ENCODE results near the gene APBB2.

APBB2 gene

GRCh38 chr4:41041551-41041950 lies 172.8 kb downstream of the APBB2 start:
- no peak overlapping the region for H3K27ac ChIP-seq (ENCODE audit: low read depth, low read length, severe bottlenecking)
- H3K36me3 ChIP-seq (ENCODE audit: control insufficient read depth, insufficient read depth, low read length): no peaks in the 10 kb centered on the region
- no peaks in the 10 kb centered on the region for H3K4me1 ChIP-seq (ENCODE audit: control insufficient read depth, insufficient read depth, low read length, poor library complexity, severe bottlenecking)
- peaks cover 9% of the 10 kb centered on the region for H3K9me3 ChIP-seq (ENCODE audit: control insufficient read depth, low read length)
- 90 to 100% methylated on average over 1 of the region's 1 CpG for WGBS, 2 experiments (ENCODE audit: insufficient coverage in 2 of 2)
- no peak overlapping the region for H3K4me3 ChIP-seq (ENCODE audit: extremely low read depth, insufficient read depth, low read length, poor library complexity, severe bottlenecking)

GRCh38 chr4:41039317-41039716 lies 175.0 kb downstream of the APBB2 start:
- WGBS, 2 experiments (ENCODE audit: insufficient coverage in 2 of 2): 92 to 100% methylated on average over 1 to 3 of the region's 3 CpGs
- peaks cover 1% of the 10 kb centered on the region for H3K9me3 ChIP-seq (ENCODE audit: control insufficient read depth, low read length)
- no peak overlapping the region for H3K27ac ChIP-seq (ENCODE audit: low read depth, low read length, severe bottlenecking)
- no peak overlapping the region for H3K4me3 ChIP-seq (ENCODE audit: extremely low read depth, insufficient read depth, low read length, poor library complexity, severe bottlenecking)
- H3K4me1 ChIP-seq (ENCODE audit: control insufficient read depth, insufficient read depth, low read length, poor library complexity, severe bottlenecking): no peaks in the 10 kb centered on the region
- H3K36me3 ChIP-seq (ENCODE audit: control insufficient read depth, insufficient read depth, low read length): no peaks in the 10 kb centered on the region

GRCh38 chr4:41038304-41038703 lies 176.0 kb downstream of the APBB2 start:
- H3K9me3 ChIP-seq (ENCODE audit: control insufficient read depth, low read length): no peaks in the 10 kb centered on the region
- no peak overlapping the region for H3K27ac ChIP-seq (ENCODE audit: low read depth, low read length, severe bottlenecking)
- H3K36me3 ChIP-seq (ENCODE audit: control insufficient read depth, insufficient read depth, low read length): no peaks in the 10 kb centered on the region
- no peaks in the 10 kb centered on the region for H3K4me1 ChIP-seq (ENCODE audit: control insufficient read depth, insufficient read depth, low read length, poor library complexity, severe bottlenecking)
- 82 to 97% methylated on average over 2 of the region's 2 CpGs for WGBS, 2 experiments (ENCODE audit: insufficient coverage in 2 of 2)
- H3K4me3 ChIP-seq (ENCODE audit: extremely low read depth, insufficient read depth, low read length, poor library complexity, severe bottlenecking): no peak overlapping the region

GRCh38 chr4:41029098-41029497 lies 185.2 kb downstream of the APBB2 start:
- H3K4me3 ChIP-seq (ENCODE audit: extremely low read depth, insufficient read depth, low read length, poor library complexity, severe bottlenecking): no peak overlapping the region
- WGBS, 2 experiments (ENCODE audit: insufficient coverage in 2 of 2): 85 to 100% methylated on average over 2 to 3 of the region's 3 CpGs
- H3K4me1 ChIP-seq (ENCODE audit: control insufficient read depth, insufficient read depth, low read length, poor library complexity, severe bottlenecking): no peaks in the 10 kb centered on the region
- H3K36me3 ChIP-seq (ENCODE audit: control insufficient read depth, insufficient read depth, low read length): peaks cover 4% of the 10 kb centered on the region
- no peak overlapping the region for H3K27ac ChIP-seq (ENCODE audit: low read depth, low read length, severe bottlenecking)
- peaks cover 33% of the 10 kb centered on the region for H3K9me3 ChIP-seq (ENCODE audit: control insufficient read depth, low read length)

GRCh38 chr4:41028392-41029076 lies 185.8 kb downstream of the APBB2 start:
- WGBS, 2 experiments (ENCODE audit: insufficient coverage in 2 of 2): 84 to 88% methylated on average over 6 to 7 of the region's 8 CpGs
- H3K27ac ChIP-seq (ENCODE audit: low read depth, low read length, severe bottlenecking): no peak overlapping the region
- H3K36me3 ChIP-seq (ENCODE audit: control insufficient read depth, insufficient read depth, low read length): peaks cover 4% of the 10 kb centered on the region
- peaks cover 38% of the 10 kb centered on the region for H3K9me3 ChIP-seq (ENCODE audit: control insufficient read depth, low read length)
- H3K4me1 ChIP-seq (ENCODE audit: control insufficient read depth, insufficient read depth, low read length, poor library complexity, severe bottlenecking): no peaks in the 10 kb centered on the region
- no peak overlapping the region for H3K4me3 ChIP-seq (ENCODE audit: extremely low read depth, insufficient read depth, low read length, poor library complexity, severe bottlenecking)

- Histone ChIP-seq H3K4me1 (ENCODE audit: control insufficient read depth, insufficient read depth, low read length, poor library complexity, severe bottlenecking) (no peaks in the 10 kb centered on the region), H3K4me3 (ENCODE audit: extremely low read depth, insufficient read depth, low read length, poor library complexity, severe bottlenecking) (no peak overlapping the region), H3K27ac (ENCODE audit: low read depth, low read length, severe bottlenecking) (no peak overlapping the region), H3K36me3 (ENCODE audit: control insufficient read depth, insufficient read depth, low read length) (peaks cover 4% of the 10 kb centered on the region), H3K9me3 (ENCODE audit: control insufficient read depth, low read length) (peaks cover 38% of the 10 kb centered on the region)
- WGBS, 2 experiments (ENCODE audit: insufficient coverage in 2 of 2): 83% methylated on average over 1 of the region's 1 CpG; no CpG with 5 or more reads in 1 of the 2 experiments
Observed at GRCh38 chr4:41026971-41027370, 187.4 kb downstream of the APBB2 start.

GRCh38 chr4:41025824-41026223 lies 188.5 kb downstream of the APBB2 start:
- peaks cover 4% of the 10 kb centered on the region for H3K36me3 ChIP-seq (ENCODE audit: control insufficient read depth, insufficient read depth, low read length)
- WGBS, 2 experiments (ENCODE audit: insufficient coverage in 2 of 2): 29 to 40% methylated on average over 1 of the region's 2 CpGs
- H3K9me3 ChIP-seq (ENCODE audit: control insufficient read depth, low read length): peaks cover 38% of the 10 kb centered on the region
- no peak overlapping the region for H3K4me3 ChIP-seq (ENCODE audit: extremely low read depth, insufficient read depth, low read length, poor library complexity, severe bottlenecking)
- H3K4me1 ChIP-seq (ENCODE audit: control insufficient read depth, insufficient read depth, low read length, poor library complexity, severe bottlenecking): no peaks in the 10 kb centered on the region
- H3K27ac ChIP-seq (ENCODE audit: low read depth, low read length, severe bottlenecking): no peak overlapping the region

- Histone ChIP-seq H3K4me1 (ENCODE audit: control insufficient read depth, insufficient read depth, low read length, poor library complexity, severe bottlenecking) (no peaks in the 10 kb centered on the region), H3K27ac (ENCODE audit: low read depth, low read length, severe bottlenecking) (no peak overlapping the region), H3K4me3 (ENCODE audit: extremely low read depth, insufficient read depth, low read length, poor library complexity, severe bottlenecking) (no peak overlapping the region), H3K36me3 (ENCODE audit: control insufficient read depth, insufficient read depth, low read length) (peaks cover 4% of the 10 kb centered on the region), H3K9me3 (ENCODE audit: control insufficient read depth, low read length) (peaks cover 33% of the 10 kb centered on the region)
- 90 to 100% methylated on average over 6 to 8 of the region's 13 CpGs for WGBS, 2 experiments (ENCODE audit: insufficient coverage in 2 of 2)
Observed at GRCh38 chr4:41024556-41025491, 189.5 kb downstream of the APBB2 start.

GRCh38 chr4:41022116-41022515 lies 192.2 kb downstream of the APBB2 start:
- peaks cover 28% of the 10 kb centered on the region for H3K9me3 ChIP-seq (ENCODE audit: control insufficient read depth, low read length)
- H3K36me3 ChIP-seq (ENCODE audit: control insufficient read depth, insufficient read depth, low read length): peaks cover 4% of the 10 kb centered on the region
- no peak overlapping the region for H3K4me3 ChIP-seq (ENCODE audit: extremely low read depth, insufficient read depth, low read length, poor library complexity, severe bottlenecking)
- no peak overlapping the region for H3K27ac ChIP-seq (ENCODE audit: low read depth, low read length, severe bottlenecking)
- H3K4me1 ChIP-seq (ENCODE audit: control insufficient read depth, insufficient read depth, low read length, poor library complexity, severe bottlenecking): no peaks in the 10 kb centered on the region
- WGBS, 2 experiments (ENCODE audit: insufficient coverage in 2 of 2): 78 to 83% methylated on average over 2 to 3 of the region's 3 CpGs

GRCh38 chr4:41015016-41015675 lies 199.2 kb downstream of the APBB2 start:
- H3K4me1 ChIP-seq (ENCODE audit: control insufficient read depth, insufficient read depth, low read length, poor library complexity, severe bottlenecking): no peaks in the 10 kb centered on the region
- 95% methylated on average over 4 of the region's 6 CpGs; no CpG with 5 or more reads in 1 of the 2 experiments for WGBS, 2 experiments (ENCODE audit: insufficient coverage in 2 of 2)
- no peaks in the 10 kb centered on the region for H3K9me3 ChIP-seq (ENCODE audit: control insufficient read depth, low read length)
- peaks cover 4% of the 10 kb centered on the region for H3K36me3 ChIP-seq (ENCODE audit: control insufficient read depth, insufficient read depth, low read length)
- H3K27ac ChIP-seq (ENCODE audit: low read depth, low read length, severe bottlenecking): peak overlapping the region; percentile 18
- H3K4me3 ChIP-seq (ENCODE audit: extremely low read depth, insufficient read depth, low read length, poor library complexity, severe bottlenecking): no peak overlapping the region

Measured in mesodermal cell (in vitro differentiated cells).